Mesenchymal stem cell (in vitro differentiated cells and primary cell): ENCODE data around the gene GABRB3.

Experiments
- DNase-seq: peaks from one replicate; pipeline ENCODE4 v3.0.0-alpha.2; 2013
- H2AFZ ChIP-seq: one replicate; pipeline ENCODE4 v1.6.1; 2013; ENCODE audit warnings: low read depth, mild to moderate bottlenecking, control low read depth, inconsistent platforms, low read length, moderate library complexity
- H2AK5ac ChIP-seq: 2 replicates; pipeline ENCODE4 v1.6.1; 2013; ENCODE audit warnings: low read length, moderate library complexity, mild to moderate bottlenecking, inconsistent platforms; ENCODE audit not compliant: severe bottlenecking
- H2BK120ac ChIP-seq: one replicate; pipeline ENCODE4 v1.6.1; 2013; ENCODE audit warnings: low read depth, mild to moderate bottlenecking, inconsistent platforms, low read length, moderate library complexity
- H2BK12ac ChIP-seq, 2 experiments: one replicate each; pipeline ENCODE4 v1.6.1; 2013; ENCODE audit warnings: inconsistent platforms in 2 of 2, low read length in 2 of 2, mild to moderate bottlenecking in 2 of 2, moderate library complexity in 2 of 2, control low read depth in 1 of 2
- H2BK15ac ChIP-seq: one replicate; pipeline ENCODE4 v1.6.1; 2013; ENCODE audit warnings: mild to moderate bottlenecking, low read depth, inconsistent platforms; ENCODE audit not compliant: poor library complexity, severe bottlenecking
- H2BK5ac ChIP-seq: 2 replicates; pipeline ENCODE4 v1.6.1; 2013; ENCODE audit warnings: low read depth, mild to moderate bottlenecking, low read length, control low read depth, inconsistent platforms; ENCODE audit not compliant: poor library complexity, severe bottlenecking
- H3K14ac ChIP-seq, 2 experiments: one replicate each; pipeline ENCODE4 v1.6.1; 2013; ENCODE audit warnings: inconsistent platforms in 2 of 2, low read length in 2 of 2, control low read depth in 1 of 2, mild to moderate bottlenecking in 1 of 2, moderate library complexity in 1 of 2
- H3K18ac ChIP-seq, 2 experiments: one replicate each; pipeline ENCODE4 v1.6.1; 2013; ENCODE audit warnings: inconsistent platforms in 2 of 2, low read length in 2 of 2, control low read depth in 1 of 2, low read depth in 1 of 2, mild to moderate bottlenecking in 1 of 2
- H3K23ac ChIP-seq, 2 experiments: one replicate each; pipeline ENCODE4 v1.6.1; 2013; ENCODE audit warnings: inconsistent platforms in 2 of 2, low read length in 2 of 2, mild to moderate bottlenecking in 2 of 2, moderate library complexity in 2 of 2, control low read depth in 1 of 2
- H3K27ac ChIP-seq: 2 replicates; pipeline ENCODE4 v1.5.1; 2013; ENCODE audit warnings: mild to moderate bottlenecking, moderate library complexity, low read length, control low read depth, inconsistent platforms; ENCODE audit not compliant: poor library complexity, severe bottlenecking
- H3K27me3 ChIP-seq, 2 experiments: 2 replicates each; pipeline versions ENCODE4 v1.6.1 to v1.7.0; 2013; ENCODE audit warnings: low read length in 2 of 2, mild to moderate bottlenecking in 2 of 2, moderate library complexity in 2 of 2, control low read depth in 1 of 2, inconsistent platforms in 1 of 2; ENCODE audit not compliant: control insufficient read depth in 1 of 2, insufficient read depth in 1 of 2
- H3K36me3 ChIP-seq, 2 experiments: 2 replicates each; pipeline versions ENCODE4 v1.6.1 to v1.7.0; 2013; ENCODE audit warnings: low read length in 2 of 2, control low read depth in 1 of 2, inconsistent platforms in 1 of 2, low read depth in 1 of 2, mild to moderate bottlenecking in 1 of 2; ENCODE audit not compliant: insufficient read depth in 2 of 2, control insufficient read depth in 1 of 2
- H3K4ac ChIP-seq, 2 experiments: one replicate each; pipeline ENCODE4 v1.6.1; 2013; ENCODE audit warnings: inconsistent platforms in 2 of 2, low read length in 2 of 2, mild to moderate bottlenecking in 2 of 2, moderate library complexity in 2 of 2, control low read depth in 1 of 2, low read depth in 1 of 2
- H3K4me1 ChIP-seq: 2 replicates; pipeline ENCODE4 v1.6.1; 2013; ENCODE audit warnings: low read depth, low read length, control low read depth; ENCODE audit not compliant: control insufficient read depth, insufficient read depth
- H3K4me2 ChIP-seq: 2 replicates; pipeline ENCODE4 v1.6.1; 2013; ENCODE audit warnings: low read length, mild to moderate bottlenecking, inconsistent platforms; ENCODE audit not compliant: poor library complexity, severe bottlenecking
- H3K4me3 ChIP-seq, 2 experiments: 2 replicates each; pipeline versions ENCODE4 v1.5.1 to v1.7.0; 2013; ENCODE audit warnings: low read length in 2 of 2, mild to moderate bottlenecking in 2 of 2, control low read depth in 1 of 2, low read depth in 1 of 2; ENCODE audit not compliant: insufficient read depth in 1 of 2
- H3K79me1 ChIP-seq: replicated peaks from 2 replicates; pipeline ENCODE4 v1.6.1; 2013; ENCODE audit warnings: mild to moderate bottlenecking, control low read depth, low read length, inconsistent platforms; ENCODE audit not compliant: poor library complexity, severe bottlenecking
- H3K9ac ChIP-seq: 2 replicates; pipeline ENCODE4 v1.7.0; 2013; ENCODE audit warnings: mild to moderate bottlenecking, low read length, moderate library complexity
- H3K9me3 ChIP-seq: 2 replicates; pipeline ENCODE4 v1.7.0; 2013; ENCODE audit warnings: mild to moderate bottlenecking, low read length; ENCODE audit not compliant: control insufficient read depth
- H4K8ac ChIP-seq: one replicate; pipeline ENCODE4 v1.6.1; 2013; ENCODE audit warnings: inconsistent platforms, mild to moderate bottlenecking, low read length, moderate library complexity
- H4K91ac ChIP-seq: one replicate; pipeline ENCODE4 v1.6.1; 2013; ENCODE audit warnings: mild to moderate bottlenecking, low read length, inconsistent platforms
- WGBS: methylation state at CpG from one replicate; pipeline ENCODE4 v1.1.7; 2013; ENCODE audit warnings: mixed read lengths; 5-methylcytosine and 5-hydroxymethylcytosine counted together

The GABRB3 gene

GRCh38 chr15:26773917-26774316 lies 1.1 kb upstream of the GABRB3 start:
- no peak overlapping the region for H2AFZ ChIP-seq
- no peak overlapping the region for H2BK12ac ChIP-seq
- H2BK120ac ChIP-seq, result no peak overlapping the region
- H3K18ac ChIP-seq, result no peak overlapping the region
- H3K4me2 ChIP-seq, result no peak overlapping the region
- H3K9ac ChIP-seq, result no peak overlapping the region
- no peak overlapping the region for H3K4me3 ChIP-seq
- H4K91ac ChIP-seq, result no peak overlapping the region
- H3K27me3 ChIP-seq, result peaks cover 29 to 38% of the 10 kb centered on the region in 2 experiments
- no peaks in the 10 kb centered on the region for H3K36me3 ChIP-seq
- H3K4ac ChIP-seq, result no peak overlapping the region
- no peak overlapping the region for H4K8ac ChIP-seq
- WGBS, result 16% methylated on average over 4 of the region's 8 CpGs
- no peak for DNase-seq
- no peak overlapping the region for H3K14ac ChIP-seq
- H2BK15ac ChIP-seq, result no peak overlapping the region
- no peak overlapping the region for H3K27ac ChIP-seq
- H3K9me3 ChIP-seq, result no peaks in the 10 kb centered on the region
- H2AK5ac ChIP-seq, result no peak overlapping the region
- no peak overlapping the region for H2BK5ac ChIP-seq
- H3K4me1 ChIP-seq, result peaks cover 18% of the 10 kb centered on the region
- no peak overlapping the region for H3K23ac ChIP-seq
- no peaks in the 10 kb centered on the region for H3K79me1 ChIP-seq

DNA sequence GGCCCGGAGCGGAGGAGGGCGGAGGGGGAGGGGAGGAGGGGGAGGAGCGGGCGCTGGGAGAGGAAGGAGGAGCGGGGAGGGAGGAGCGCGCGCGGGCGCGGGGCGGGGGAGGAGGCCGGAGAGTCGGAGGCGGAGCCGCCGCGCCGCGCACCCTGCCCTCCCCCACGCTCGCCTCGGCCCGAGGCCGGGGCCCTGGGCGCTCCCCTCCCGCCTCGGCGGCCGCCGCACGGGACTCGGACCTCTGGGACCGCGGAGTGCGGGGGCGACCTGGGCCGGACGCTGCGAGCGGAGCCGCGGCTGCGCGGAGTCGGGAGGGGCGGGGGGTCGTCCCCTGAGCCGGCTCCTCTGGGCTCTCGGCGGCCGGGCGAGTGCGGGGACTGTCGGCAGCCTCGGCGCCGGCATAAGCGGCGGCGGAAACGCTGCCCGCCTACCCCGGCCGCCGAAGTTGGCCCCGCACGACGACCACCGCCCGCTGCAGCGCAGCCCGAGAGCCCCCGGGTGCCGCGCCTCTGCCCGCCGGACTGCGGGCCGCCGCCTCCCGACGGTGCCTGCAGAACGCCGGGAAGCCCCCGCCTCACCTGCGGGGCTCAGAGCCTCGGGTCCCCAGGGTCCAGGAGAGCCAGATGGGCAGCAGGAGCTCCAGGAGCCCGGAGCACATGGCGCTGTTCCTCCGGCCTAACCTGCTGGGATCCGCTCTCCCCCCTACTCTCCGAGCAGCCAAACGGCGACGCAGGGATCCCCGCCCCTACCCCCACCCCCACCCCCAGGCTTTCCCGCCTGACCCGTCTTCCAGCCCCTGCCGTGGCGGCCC lies 406 bp upstream of the GABRB3 start:
- no peak overlapping the region for H2AK5ac ChIP-seq
- H4K8ac ChIP-seq, result no peak overlapping the region
- H3K14ac ChIP-seq, result no peak overlapping the region
- no peak for DNase-seq
- no peak overlapping the region for H2BK120ac ChIP-seq
- no peak overlapping the region for H2BK5ac ChIP-seq
- H3K79me1 ChIP-seq, result no peaks in the 10 kb centered on the region
- H3K27me3 ChIP-seq, result peaks cover 29 to 38% of the 10 kb centered on the region in 2 experiments
- H2BK15ac ChIP-seq, result no peak overlapping the region
- no peaks in the 10 kb centered on the region for H3K36me3 ChIP-seq
- H4K91ac ChIP-seq, result no peak overlapping the region
- no peak overlapping the region for H3K9ac ChIP-seq
- H3K4me2 ChIP-seq, result peak overlapping the region; percentile 92
- no peak overlapping the region for H2AFZ ChIP-seq
- no peak overlapping the region for H3K27ac ChIP-seq
- WGBS, result under 1% methylated on average over 51 of the region's 102 CpGs
- no peaks in the 10 kb centered on the region for H3K9me3 ChIP-seq
- no peak overlapping the region for H3K23ac ChIP-seq
- H3K4me1 ChIP-seq, result peaks cover 18% of the 10 kb centered on the region
- no peak overlapping the region for H3K4ac ChIP-seq
- no peak overlapping the region for H3K18ac ChIP-seq
- H3K4me3 ChIP-seq, result peak overlapping the region in 1 of 2 experiments; percentile 57
- H2BK12ac ChIP-seq, result no peak overlapping the region

DNA sequence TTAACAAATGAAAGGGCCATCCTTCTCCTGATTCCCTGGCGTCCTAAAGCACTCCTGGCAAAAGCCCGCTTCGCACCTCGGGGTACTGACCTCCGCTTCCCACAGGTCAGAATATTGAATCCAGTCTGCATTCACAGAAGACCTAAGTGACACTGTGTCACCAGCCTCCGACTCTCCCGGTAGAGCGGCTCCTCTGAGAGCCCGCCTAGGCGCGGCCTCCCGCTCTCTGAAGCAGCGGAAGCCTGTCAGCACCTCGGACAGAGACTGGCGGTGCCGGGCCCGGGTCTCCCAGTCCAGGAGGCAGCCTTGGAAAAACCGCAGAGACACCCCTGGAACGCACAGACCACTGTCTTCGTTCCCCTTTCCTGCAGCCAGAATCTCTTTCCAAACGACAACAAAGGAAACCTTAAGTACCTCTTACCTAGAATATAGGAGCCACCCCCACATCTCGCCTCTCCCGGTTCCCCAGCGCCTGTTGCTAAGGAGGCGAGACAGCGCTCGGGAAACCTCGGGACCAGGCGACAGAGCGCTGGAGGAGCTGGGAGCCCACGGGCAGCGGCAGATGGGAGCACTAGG lies 1.2 kb downstream of the GABRB3 start:
- DNase-seq, result no peak
- H3K36me3 ChIP-seq, result no peaks in the 10 kb centered on the region
- no peak overlapping the region for H3K18ac ChIP-seq

DNA sequence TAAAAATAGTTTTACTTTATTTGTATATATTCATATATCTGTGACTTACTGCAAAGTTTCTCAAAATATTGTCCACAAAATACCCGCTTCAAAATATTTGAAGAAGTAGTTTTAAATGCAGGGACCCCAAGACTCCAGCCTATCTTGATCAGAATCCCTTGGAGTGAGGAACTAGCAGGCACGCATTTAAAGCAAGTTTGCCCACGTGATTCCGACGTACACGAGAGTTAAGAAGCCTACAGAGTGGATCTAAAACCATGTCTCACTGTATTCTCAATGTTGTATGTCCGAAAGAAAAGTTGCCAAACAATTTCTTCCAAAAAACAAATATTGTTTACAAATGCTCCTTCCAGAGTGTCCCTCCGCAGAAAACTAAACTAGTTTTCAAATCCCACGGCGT lies 1.7 kb downstream of the GABRB3 start:
- no peak overlapping the region for H4K8ac ChIP-seq
- H2BK120ac ChIP-seq, result no peak overlapping the region
- no peak overlapping the region for H2AK5ac ChIP-seq
- 27% methylated on average over 10 of the region's 10 CpGs for WGBS
- no peak overlapping the region for H2BK15ac ChIP-seq
- no peak overlapping the region for H3K23ac ChIP-seq
- DNase-seq, result no peak
- H3K27me3 ChIP-seq, result peaks cover 29 to 38% of the 10 kb centered on the region in 2 experiments
- H3K4ac ChIP-seq, result no peak overlapping the region
- H2AFZ ChIP-seq, result no peak overlapping the region
- H3K36me3 ChIP-seq, result no peaks in the 10 kb centered on the region
- no peak overlapping the region for H3K14ac ChIP-seq
- peaks cover 18% of the 10 kb centered on the region for H3K4me1 ChIP-seq
- H3K9me3 ChIP-seq, result no peaks in the 10 kb centered on the region
- H3K79me1 ChIP-seq, result no peaks in the 10 kb centered on the region
- no peak overlapping the region for H2BK12ac ChIP-seq
- no peak overlapping the region for H4K91ac ChIP-seq
- peak overlapping the region; percentile 34 for H3K4me2 ChIP-seq
- no peak overlapping the region for H3K4me3 ChIP-seq
- no peak overlapping the region for H2BK5ac ChIP-seq
- H3K9ac ChIP-seq, result no peak overlapping the region
- H3K27ac ChIP-seq, result no peak overlapping the region
- no peak overlapping the region for H3K18ac ChIP-seq

More for the DNA sequence above, 1.2 kb downstream of the GABRB3 start:
- no peak overlapping the region for H2BK5ac ChIP-seq
- WGBS, result under 1% methylated on average over 32 of the region's 32 CpGs
- H3K4me2 ChIP-seq, result peak overlapping the region; percentile 34
- no peak overlapping the region for H3K27ac ChIP-seq
- no peak overlapping the region for H3K4me3 ChIP-seq
- H2AFZ ChIP-seq, result no peak overlapping the region
- H4K91ac ChIP-seq, result no peak overlapping the region
- H4K8ac ChIP-seq, result no peak overlapping the region
- peaks cover 18% of the 10 kb centered on the region for H3K4me1 ChIP-seq
- no peak overlapping the region for H3K14ac ChIP-seq
- no peak overlapping the region for H2BK15ac ChIP-seq
- H3K79me1 ChIP-seq, result no peaks in the 10 kb centered on the region
- no peak overlapping the region for H3K4ac ChIP-seq
- no peak overlapping the region for H3K9ac ChIP-seq
- H3K9me3 ChIP-seq, result no peaks in the 10 kb centered on the region
- H2AK5ac ChIP-seq, result no peak overlapping the region
- H3K27me3 ChIP-seq, result peaks cover 29 to 38% of the 10 kb centered on the region in 2 experiments
- H3K23ac ChIP-seq, result no peak overlapping the region
- H2BK120ac ChIP-seq, result no peak overlapping the region
- H2BK12ac ChIP-seq, result no peak overlapping the region
